ENCODE data around the gene CASZ1.

The CASZ1 gene

GRCh38 chr1:10745383-10745782, 51.1 kb downstream of the CASZ1 start:
- H3K27me3 ChIP-seq: peaks cover 13% of the 10 kb centered on the region
- H3K27ac ChIP-seq: no peak overlapping the region
- no peaks in the 10 kb centered on the region for H3K9me3 ChIP-seq
- no peak overlapping the region for H3K4me3 ChIP-seq (ENCODE audit: low read depth in 1 of 2, low read length in 1 of 2)
- no peak for TF ChIP-seq CTCF (IDR thresholded peaks at IDR 0.05)
- H3K4me1 ChIP-seq (ENCODE audit: control insufficient read depth in 1 of 2, insufficient read depth in 1 of 2, low read depth in 1 of 2, low read length in 1 of 2): no peaks in the 10 kb centered on the region
- no peaks in the 10 kb centered on the region for H3K36me3 ChIP-seq

- H3K4me1 ChIP-seq (ENCODE audit: control insufficient read depth in 1 of 2, insufficient read depth in 1 of 2, low read depth in 1 of 2, low read length in 1 of 2): no peaks in the 10 kb centered on the region
- peaks cover 13% of the 10 kb centered on the region for H3K27me3 ChIP-seq
- no peaks in the 10 kb centered on the region for H3K9me3 ChIP-seq
- H3K27ac ChIP-seq: no peak overlapping the region
- no peak for TF ChIP-seq CTCF (IDR thresholded peaks at IDR 0.05)
- no peak overlapping the region for H3K4me3 ChIP-seq (ENCODE audit: low read depth in 1 of 2, low read length in 1 of 2)
- H3K36me3 ChIP-seq: no peaks in the 10 kb centered on the region
These were observed 51.7 kb downstream of the CASZ1 start for GRCh38 chr1:10744654-10745238.

DNA sequence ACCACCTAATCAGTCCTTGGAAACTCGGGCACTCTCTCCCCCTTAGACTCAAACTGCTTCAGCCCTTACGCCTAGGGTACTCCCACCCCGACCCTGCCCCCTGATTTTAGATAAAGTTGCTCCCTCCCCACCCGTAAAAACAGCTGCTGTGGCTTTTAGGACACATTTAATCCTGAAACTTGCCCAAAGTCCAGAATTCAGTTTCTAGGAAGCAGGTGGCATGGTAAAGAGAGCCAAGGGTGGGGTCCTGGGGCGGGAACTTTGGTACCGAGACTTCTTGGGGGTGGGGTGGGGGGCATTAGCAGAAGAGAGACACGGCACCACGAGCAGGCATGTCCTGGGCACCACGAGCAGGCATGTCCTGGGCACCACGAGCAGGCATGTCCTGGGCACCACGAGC, 52.4 kb downstream of the CASZ1 start:
- Histone ChIP-seq H3K9me3 (no peaks in the 10 kb centered on the region), H3K27me3 (peaks cover 13% of the 10 kb centered on the region), H3K4me1 (ENCODE audit: control insufficient read depth in 1 of 2, insufficient read depth in 1 of 2, low read depth in 1 of 2, low read length in 1 of 2) (no peaks in the 10 kb centered on the region), H3K27ac (no peak overlapping the region), H3K4me3 (ENCODE audit: low read depth in 1 of 2, low read length in 1 of 2) (no peak overlapping the region), H3K36me3 (no peaks in the 10 kb centered on the region)
- TF ChIP-seq CTCF (IDR thresholded peaks at IDR 0.05): no peak

GRCh38 chr1:10741696-10742095, 54.8 kb downstream of the CASZ1 start:
- no peak overlapping the region for H3K4me3 ChIP-seq (ENCODE audit: low read depth in 1 of 2, low read length in 1 of 2)
- no peak for TF ChIP-seq CTCF (IDR thresholded peaks at IDR 0.05)

GRCh38 chr1:10740123-10740522, 56.3 kb downstream of the CASZ1 start:
- no peak overlapping the region for H3K4me3 ChIP-seq (ENCODE audit: low read depth in 1 of 2, low read length in 1 of 2)
- H3K4me1 ChIP-seq (ENCODE audit: control insufficient read depth in 1 of 2, insufficient read depth in 1 of 2, low read depth in 1 of 2, low read length in 1 of 2): no peaks in the 10 kb centered on the region
- TF ChIP-seq CTCF (IDR thresholded peaks at IDR 0.05): no peak

More at GRCh38 chr1:10741696-10742095, 54.8 kb downstream of the CASZ1 start:
- Histone ChIP-seq H3K9me3 (no peaks in the 10 kb centered on the region), H3K36me3 (no peaks in the 10 kb centered on the region), H3K27me3 (peaks cover 13% of the 10 kb centered on the region), H3K4me1 (ENCODE audit: control insufficient read depth in 1 of 2, insufficient read depth in 1 of 2, low read depth in 1 of 2, low read length in 1 of 2) (no peaks in the 10 kb centered on the region), H3K27ac (no peak overlapping the region)

More at GRCh38 chr1:10740123-10740522, 56.3 kb downstream of the CASZ1 start:
- Histone ChIP-seq H3K27me3 (peaks cover 19% of the 10 kb centered on the region), H3K9me3 (no peaks in the 10 kb centered on the region), H3K27ac (no peak overlapping the region), H3K36me3 (no peaks in the 10 kb centered on the region)
